CD4-positive, alpha-beta T cell treated with Interferon gamma for 1 hour (primary cell): ENCODE results near the gene KCNJ16.

Source experiments
- DNase-seq: peaks from one replicate; pipeline ENCODE4 v3.0.0-alpha.2; 2020

The KCNJ16 gene

GRCh38 chr17:70100983-70101382, 26.0 kb downstream of the KCNJ16 start:
- no peak for DNase-seq

GRCh38 chr17:70102531-70102930, 27.5 kb downstream of the KCNJ16 start:
- DNase-seq = no peak

- DNase-seq = no peak
These were observed 29.9 kb downstream of the KCNJ16 start for GRCh38 chr17:70104791-70105523.

GRCh38 chr17:70105641-70106040, 30.6 kb downstream of the KCNJ16 start:
- DNase-seq = no peak

GRCh38 chr17:70106551-70106950, 31.5 kb downstream of the KCNJ16 start:
- no peak for DNase-seq

- DNase-seq = no peak
These were observed 32.4 kb downstream of the KCNJ16 start for GRCh38 chr17:70107441-70107840.

- DNase-seq = no peak
These were observed 33.0 kb downstream of the KCNJ16 start for GRCh38 chr17:70107904-70108565.

- no peak for DNase-seq
These were observed 34.5 kb downstream of the KCNJ16 start for GRCh38 chr17:70109497-70109896.

- no peak for DNase-seq
These were observed 35.4 kb downstream of the KCNJ16 start for GRCh38 chr17:70110443-70110880.

GRCh38 chr17:70111201-70111600, 36.2 kb downstream of the KCNJ16 start:
- no peak for DNase-seq

- DNase-seq = no peak
These were observed 39.4 kb downstream of the KCNJ16 start for GRCh38 chr17:70114405-70114804.

- DNase-seq = no peak
These were observed 40.1 kb downstream of the KCNJ16 start for GRCh38 chr17:70115126-70115525.

GRCh38 chr17:70116919-70117318, 41.9 kb downstream of the KCNJ16 start:
- no peak for DNase-seq

- DNase-seq = no peak
These were observed 44.5 kb downstream of the KCNJ16 start for GRCh38 chr17:70119545-70119944.

- DNase-seq = no peak
These were observed 45.0 kb downstream of the KCNJ16 start for GRCh38 chr17:70119983-70120382.

GRCh38 chr17:70120425-70120824, 45.4 kb downstream of the KCNJ16 start:
- no peak for DNase-seq

- DNase-seq = no peak
These were observed 46.1 kb downstream of the KCNJ16 start for GRCh38 chr17:70121126-70121525.

- DNase-seq = no peak
These were observed 48.2 kb downstream of the KCNJ16 start for GRCh38 chr17:70123193-70123592.

- no peak for DNase-seq
These were observed 49.7 kb downstream of the KCNJ16 start for GRCh38 chr17:70124723-70125122.

- DNase-seq = no peak
These were observed 52.3 kb downstream of the KCNJ16 start for GRCh38 chr17:70127221-70127873.

- DNase-seq = no peak
These were observed 53.8 kb downstream of the KCNJ16 start for GRCh38 chr17:70128727-70129238.

GRCh38 chr17:70130289-70130688, 55.3 kb downstream of the KCNJ16 start:
- no peak for DNase-seq

GRCh38 chr17:70132505-70132904, 57.5 kb downstream of the KCNJ16 start:
- no peak for DNase-seq

- DNase-seq = no peak
These were observed 59.0 kb downstream of the KCNJ16 start for GRCh38 chr17:70134042-70134441.
